ENCODE measurements around the gene SPINT2.

DNA sequence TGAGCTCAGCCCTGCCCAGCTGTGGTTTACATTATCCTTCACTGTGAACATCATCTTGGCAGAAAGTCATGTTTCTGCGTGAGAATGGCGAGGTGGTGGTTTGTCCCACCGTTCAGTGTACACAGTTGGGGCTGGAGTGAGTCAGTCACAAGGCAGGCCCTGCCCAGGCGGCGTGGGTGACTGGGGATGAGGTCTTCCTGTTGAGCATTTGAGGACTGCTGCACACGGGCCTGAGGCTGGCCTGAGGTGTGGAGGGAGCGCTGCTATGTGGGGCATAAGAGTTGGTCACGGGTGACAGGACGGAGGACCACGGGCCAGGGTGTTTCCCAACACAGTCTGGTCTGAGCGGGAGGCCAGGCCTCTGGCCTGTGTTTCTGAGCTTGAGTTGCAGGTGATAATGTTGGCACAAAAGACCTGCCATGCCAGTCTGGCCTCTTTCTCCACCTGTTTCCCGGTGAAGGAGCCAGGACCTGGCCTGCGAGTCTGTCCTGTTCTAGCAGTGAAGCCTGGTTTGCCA, 26.3 kb downstream of the SPINT2 start:
- TF ChIP-seq, protein P1, sequence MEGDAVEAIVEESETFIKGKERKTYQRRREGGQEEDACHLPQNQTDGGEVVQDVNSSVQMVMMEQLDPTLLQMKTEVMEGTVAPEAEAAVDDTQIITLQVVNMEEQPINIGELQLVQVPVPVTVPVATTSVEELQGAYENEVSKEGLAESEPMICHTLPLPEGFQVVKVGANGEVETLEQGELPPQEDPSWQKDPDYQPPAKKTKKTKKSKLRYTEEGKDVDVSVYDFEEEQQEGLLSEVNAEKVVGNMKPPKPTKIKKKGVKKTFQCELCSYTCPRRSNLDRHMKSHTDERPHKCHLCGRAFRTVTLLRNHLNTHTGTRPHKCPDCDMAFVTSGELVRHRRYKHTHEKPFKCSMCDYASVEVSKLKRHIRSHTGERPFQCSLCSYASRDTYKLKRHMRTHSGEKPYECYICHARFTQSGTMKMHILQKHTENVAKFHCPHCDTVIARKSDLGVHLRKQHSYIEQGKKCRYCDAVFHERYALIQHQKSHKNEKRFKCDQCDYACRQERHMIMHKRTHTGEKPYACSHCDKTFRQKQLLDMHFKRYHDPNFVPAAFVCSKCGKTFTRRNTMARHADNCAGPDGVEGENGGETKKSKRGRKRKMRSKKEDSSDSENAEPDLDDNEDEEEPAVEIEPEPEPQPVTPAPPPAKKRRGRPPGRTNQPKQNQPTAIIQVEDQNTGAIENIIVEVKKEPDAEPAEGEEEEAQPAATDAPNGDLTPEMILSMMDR (IDR thresholded peaks at IDR 0.05), result no peak
- TF ChIP-seq, protein P2, sequence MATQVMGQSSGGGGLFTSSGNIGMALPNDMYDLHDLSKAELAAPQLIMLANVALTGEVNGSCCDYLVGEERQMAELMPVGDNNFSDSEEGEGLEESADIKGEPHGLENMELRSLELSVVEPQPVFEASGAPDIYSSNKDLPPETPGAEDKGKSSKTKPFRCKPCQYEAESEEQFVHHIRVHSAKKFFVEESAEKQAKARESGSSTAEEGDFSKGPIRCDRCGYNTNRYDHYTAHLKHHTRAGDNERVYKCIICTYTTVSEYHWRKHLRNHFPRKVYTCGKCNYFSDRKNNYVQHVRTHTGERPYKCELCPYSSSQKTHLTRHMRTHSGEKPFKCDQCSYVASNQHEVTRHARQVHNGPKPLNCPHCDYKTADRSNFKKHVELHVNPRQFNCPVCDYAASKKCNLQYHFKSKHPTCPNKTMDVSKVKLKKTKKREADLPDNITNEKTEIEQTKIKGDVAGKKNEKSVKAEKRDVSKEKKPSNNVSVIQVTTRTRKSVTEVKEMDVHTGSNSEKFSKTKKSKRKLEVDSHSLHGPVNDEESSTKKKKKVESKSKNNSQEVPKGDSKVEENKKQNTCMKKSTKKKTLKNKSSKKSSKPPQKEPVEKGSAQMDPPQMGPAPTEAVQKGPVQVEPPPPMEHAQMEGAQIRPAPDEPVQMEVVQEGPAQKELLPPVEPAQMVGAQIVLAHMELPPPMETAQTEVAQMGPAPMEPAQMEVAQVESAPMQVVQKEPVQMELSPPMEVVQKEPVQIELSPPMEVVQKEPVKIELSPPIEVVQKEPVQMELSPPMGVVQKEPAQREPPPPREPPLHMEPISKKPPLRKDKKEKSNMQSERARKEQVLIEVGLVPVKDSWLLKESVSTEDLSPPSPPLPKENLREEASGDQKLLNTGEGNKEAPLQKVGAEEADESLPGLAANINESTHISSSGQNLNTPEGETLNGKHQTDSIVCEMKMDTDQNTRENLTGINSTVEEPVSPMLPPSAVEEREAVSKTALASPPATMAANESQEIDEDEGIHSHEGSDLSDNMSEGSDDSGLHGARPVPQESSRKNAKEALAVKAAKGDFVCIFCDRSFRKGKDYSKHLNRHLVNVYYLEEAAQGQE (IDR thresholded peaks at IDR 0.05; ENCODE audit: insufficient read depth in 1 of 2, low read depth in 2 of 2, low read length in 1 of 2), result no peak
- TF ChIP-seq POLR2AphosphoS5 (IDR thresholded peaks at IDR 0.05; ENCODE audit: low read depth, low read length) (no peak), SIN3A (IDR thresholded peaks at IDR 0.05; ENCODE audit: borderline replicate concordance, insufficient read depth, low read depth, low read length) (no peak)

All from Panc1 (cell line).